GM19324 (cell line): ENCODE data around the gene NCKAP1.
A peak's percentile ranks its signal among the peaks of the same experiment; 100 is the strongest.
"Not testable (repeated sequence)": the region's sequence is repeated elsewhere in the genome, so short reads cannot be mapped to it uniquely, and the experiment has no call there.

ENCODE experiments used
- ATAC-seq: cut with Tn5 transposase; IDR thresholded peaks from one replicate; pipeline ENCODE4 v1.9.1; 2021; ENCODE audit warnings: mild to moderate bottlenecking, moderate library complexity; ENCODE audit not compliant: unreplicated experiment, low FRiP score

Gene NCKAP1

GRCh38 chr2:182887093-182887492, 151.2 kb downstream of the NCKAP1 start:
- ATAC-seq: no peak

GRCh38 chr2:182885771-182886170, 152.5 kb downstream of the NCKAP1 start:
- ATAC-seq: no peak

- no peak for ATAC-seq
These were observed 154.8 kb downstream of the NCKAP1 start for GRCh38 chr2:182883451-182883850.

GRCh38 chr2:182880100-182880499, 158.2 kb downstream of the NCKAP1 start:
- not testable (repeated sequence) for ATAC-seq

- not testable (repeated sequence) for ATAC-seq
These were observed 161.6 kb downstream of the NCKAP1 start for GRCh38 chr2:182876653-182877052.

- ATAC-seq: no peak
These were observed 168.0 kb downstream of the NCKAP1 start for GRCh38 chr2:182870227-182870626.

- peak; percentile 48 for ATAC-seq
These were observed 170.0 kb downstream of the NCKAP1 start for GRCh38 chr2:182868054-182868796.

GRCh38 chr2:182867426-182868053, 170.7 kb downstream of the NCKAP1 start:
- no peak for ATAC-seq

GRCh38 chr2:182866461-182867406, 171.5 kb downstream of the NCKAP1 start, which contains the start of gene FRZB:
Gene FRZB, minus strand, starts transcription at chr2:182866637. Its CDS starts 85 bp downstream, at chr2:182866552.
- no peak for ATAC-seq

GRCh38 chr2:182866095-182866460, 172.2 kb downstream of the NCKAP1 start:
- no peak for ATAC-seq

GRCh38 chr2:182864949-182865570, 173.2 kb downstream of the NCKAP1 start:
- ATAC-seq: no peak

- no peak for ATAC-seq
These were observed 174.6 kb downstream of the NCKAP1 start for GRCh38 chr2:182863642-182864041.

GRCh38 chr2:182862091-182862490, 176.2 kb downstream of the NCKAP1 start:
- no peak for ATAC-seq

- ATAC-seq: no peak
These were observed 177.4 kb downstream of the NCKAP1 start for GRCh38 chr2:182860858-182861257.
